ENCODE data around the gene C1orf115. TPM values are rescaled to one million over a fixed set of nuclear protein-coding genes. Genes with fewer than 3 reads are reported as not detected.
"Not testable (repeated sequence)": the region's sequence is repeated elsewhere in the genome, so short reads cannot be mapped to it uniquely, and the experiment has no call there.

The C1orf115 gene
- polyA plus RNA-seq, 3 donors, result 0.47 to 3.1 (median 1.9) TPM

DNA sequence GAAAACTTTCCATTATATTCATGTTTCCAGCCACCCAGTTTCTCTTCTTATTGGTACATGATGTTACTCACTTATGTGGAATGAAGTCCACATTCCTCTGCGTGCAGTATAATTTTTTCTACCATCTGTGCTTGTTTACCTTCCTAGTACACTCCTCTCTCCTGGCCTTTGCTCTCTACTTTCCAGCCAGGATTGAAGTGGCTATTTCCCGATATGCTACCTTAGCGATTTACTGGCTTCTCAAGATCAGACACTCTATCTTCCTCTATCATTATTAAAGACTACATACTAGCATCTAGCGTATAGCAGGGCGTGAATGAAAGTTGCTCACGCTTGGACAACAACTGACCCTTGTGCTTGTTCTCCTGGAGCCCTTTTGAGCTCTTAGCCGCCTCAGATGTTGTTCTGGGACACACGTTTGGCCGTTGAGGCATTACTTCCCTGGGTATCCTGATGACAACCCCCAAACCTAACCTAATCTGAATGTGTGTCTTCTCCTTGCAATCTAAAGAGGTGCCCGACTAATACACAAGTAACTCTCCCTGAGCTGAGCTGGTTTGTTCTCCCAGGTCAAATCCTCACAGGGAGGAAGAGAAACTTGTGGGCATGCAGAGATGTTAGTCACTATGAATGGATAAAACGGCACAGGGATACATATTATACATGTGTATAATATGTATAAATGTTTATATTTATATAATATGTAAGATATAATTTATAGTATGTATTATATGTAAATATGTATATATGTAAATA lies 44.6 kb downstream of the C1orf115 start:
- Mint-ChIP-seq H3K27ac (no peak overlapping the region), H3K36me3 (peaks cover 0 to 2% of the 10 kb centered on the region in 2 donors), H3K27me3 (ENCODE audit: low read depth in 3 of 3) (peaks cover 2 to 11% (median 3%) of the 10 kb centered on the region in 3 donors), H3K4me1 (peaks cover 31% of the 10 kb centered on the region), H3K4me3 (no peak overlapping the region), H3K9me3 (peaks cover 0 to 2% (median 0%) of the 10 kb centered on the region in 7 donors)
- intact Hi-C loops (cut with micrococcal nuclease), result loop anchor here in 1 of 2 donors (5.0 kb wide), 1 partner anchor 42 kb away; the partner anchor contains the start of gene C1orf115
- WGBS (ENCODE audit: insufficient coverage), result 99% methylated on average over 7 of the region's 11 CpGs
- Histone ChIP-seq H3K36me3 (replicated peaks in 1 of 2; ENCODE audit: control insufficient read depth in 1 of 2, insufficient read depth in 2 of 2, low read length in 2 of 2) (no peaks in the 10 kb centered on the region), H3K4me3 (replicated peaks in 1 of 3; ENCODE audit: low read depth in 2 of 3, low read length in 3 of 3) (no peak overlapping the region), H2AFZ (ENCODE audit: insufficient read depth, low read depth, low read length, poor library complexity, severe bottlenecking) (peak overlapping the region; percentile 36), H3K4me2 (replicated peaks; ENCODE audit: extremely low read depth, low read length, poor library complexity, severe bottlenecking) (no peak overlapping the region), H3K79me2 (ENCODE audit: insufficient read depth, low read length) (no peaks in the 10 kb centered on the region), H3K9me3 (replicated peaks in 1 of 2; ENCODE audit: control insufficient read depth in 1 of 2, insufficient read depth in 1 of 2, low read length in 2 of 2) (no peaks in the 10 kb centered on the region), H3K27ac (ENCODE audit: low read depth in 1 of 2, low read length in 2 of 2) (no peak overlapping the region), H3K27me3 (ENCODE audit: control insufficient read depth in 2 of 2, insufficient read depth in 2 of 2, low read length in 2 of 2) (no peaks in the 10 kb centered on the region), H3K9ac (ENCODE audit: insufficient read depth, low read length, poor library complexity, severe bottlenecking) (no peak overlapping the region), H4K20me1 (ENCODE audit: insufficient read depth, low read length) (no peaks in the 10 kb centered on the region), H3K4me1 (ENCODE audit: control insufficient read depth in 1 of 2, insufficient read depth in 2 of 2, low read length in 2 of 2) (peaks cover 25 to 29% of the 10 kb centered on the region in 2 donors)
- no peak for DNase-seq
- TF ChIP-seq, protein P1, sequence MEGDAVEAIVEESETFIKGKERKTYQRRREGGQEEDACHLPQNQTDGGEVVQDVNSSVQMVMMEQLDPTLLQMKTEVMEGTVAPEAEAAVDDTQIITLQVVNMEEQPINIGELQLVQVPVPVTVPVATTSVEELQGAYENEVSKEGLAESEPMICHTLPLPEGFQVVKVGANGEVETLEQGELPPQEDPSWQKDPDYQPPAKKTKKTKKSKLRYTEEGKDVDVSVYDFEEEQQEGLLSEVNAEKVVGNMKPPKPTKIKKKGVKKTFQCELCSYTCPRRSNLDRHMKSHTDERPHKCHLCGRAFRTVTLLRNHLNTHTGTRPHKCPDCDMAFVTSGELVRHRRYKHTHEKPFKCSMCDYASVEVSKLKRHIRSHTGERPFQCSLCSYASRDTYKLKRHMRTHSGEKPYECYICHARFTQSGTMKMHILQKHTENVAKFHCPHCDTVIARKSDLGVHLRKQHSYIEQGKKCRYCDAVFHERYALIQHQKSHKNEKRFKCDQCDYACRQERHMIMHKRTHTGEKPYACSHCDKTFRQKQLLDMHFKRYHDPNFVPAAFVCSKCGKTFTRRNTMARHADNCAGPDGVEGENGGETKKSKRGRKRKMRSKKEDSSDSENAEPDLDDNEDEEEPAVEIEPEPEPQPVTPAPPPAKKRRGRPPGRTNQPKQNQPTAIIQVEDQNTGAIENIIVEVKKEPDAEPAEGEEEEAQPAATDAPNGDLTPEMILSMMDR (IDR thresholded peaks at IDR 0.05), result no peak

DNA sequence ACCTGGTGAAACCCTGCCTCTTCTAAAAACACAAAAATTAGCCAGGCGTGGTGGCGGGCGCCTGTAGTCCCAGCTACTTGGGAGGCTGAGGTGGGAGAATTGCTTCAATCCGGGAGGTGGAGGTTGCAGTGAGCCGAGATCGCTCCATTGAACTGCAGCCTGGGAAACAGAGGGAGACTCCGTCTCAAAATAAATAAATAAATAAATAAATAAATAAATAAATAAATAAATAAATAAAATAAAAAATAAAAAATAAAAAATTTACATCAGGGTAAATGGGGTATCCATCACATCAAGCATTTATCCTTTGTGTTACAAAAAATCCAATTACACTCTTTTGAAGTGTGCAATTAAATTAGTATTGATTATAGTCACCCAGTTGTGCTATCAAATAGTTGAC lies 46.1 kb downstream of the C1orf115 start:
- H3K9ac ChIP-seq (ENCODE audit: insufficient read depth, low read length, poor library complexity, severe bottlenecking); H3K9me3 ChIP-seq (replicated peaks in 1 of 2; ENCODE audit: control insufficient read depth in 1 of 2, insufficient read depth in 1 of 2, low read length in 2 of 2); H3K4me3 Mint-ChIP-seq; H3K27ac Mint-ChIP-seq; H3K4me3 ChIP-seq (replicated peaks in 1 of 3; ENCODE audit: low read depth in 2 of 3, low read length in 3 of 3); H4K20me1 ChIP-seq (ENCODE audit: insufficient read depth, low read length); H3K79me2 ChIP-seq (ENCODE audit: insufficient read depth, low read length); H3K27me3 ChIP-seq (ENCODE audit: control insufficient read depth in 2 of 2, insufficient read depth in 2 of 2, low read length in 2 of 2); H3K9me3 Mint-ChIP-seq; H3K36me3 ChIP-seq (replicated peaks in 1 of 2; ENCODE audit: control insufficient read depth in 1 of 2, insufficient read depth in 2 of 2, low read length in 2 of 2); DNase-seq; H2AFZ ChIP-seq (ENCODE audit: insufficient read depth, low read depth, low read length, poor library complexity, severe bottlenecking); intact Hi-C loops (cut with micrococcal nuclease); H3K4me2 ChIP-seq (replicated peaks; ENCODE audit: extremely low read depth, low read length, poor library complexity, severe bottlenecking); H3K27ac ChIP-seq (ENCODE audit: low read depth in 1 of 2, low read length in 2 of 2); H3K36me3 Mint-ChIP-seq: not testable (repeated sequence)
- H3K4me1 ChIP-seq (ENCODE audit: control insufficient read depth in 1 of 2, insufficient read depth in 2 of 2, low read length in 2 of 2), result peaks cover 15 to 16% of the 10 kb centered on the region in 2 donors
- WGBS (ENCODE audit: insufficient coverage), result no CpG with 5 or more reads among the region's 7 CpGs
- peaks cover 20% of the 10 kb centered on the region for H3K4me1 Mint-ChIP-seq
- H3K27me3 Mint-ChIP-seq (ENCODE audit: low read depth in 3 of 3), result peaks cover 3 to 22% (median 11%) of the 10 kb centered on the region in 3 donors

All from CD14-positive monocyte (primary cell).